Trophoblast cell (in vitro differentiated cells and primary cell): ENCODE results near the gene MYBBP1A.

Experiments used
- DNase-seq, 2 donors: peaks; one replicate each; pipeline ENCODE4 v3.0.0-alpha.2; 2016
- H2AFZ ChIP-seq: 2 replicates; pipeline ENCODE4 v1.6.1; 2013; ENCODE audit warnings: low read length, moderate library complexity, mild to moderate bottlenecking; ENCODE audit not compliant: insufficient read depth, poor library complexity
- H2AK5ac ChIP-seq: 2 replicates; pipeline ENCODE4 v1.6.1; 2013; ENCODE audit warnings: mild to moderate bottlenecking, low read length
- H2BK120ac ChIP-seq: 2 replicates; pipeline ENCODE4 v1.6.1; 2013; ENCODE audit warnings: low read length, mild to moderate bottlenecking, moderate library complexity; ENCODE audit not compliant: insufficient read depth, poor library complexity
- H2BK12ac ChIP-seq: 2 replicates; pipeline ENCODE4 v1.6.1; 2013; ENCODE audit warnings: mild to moderate bottlenecking, low read length, moderate library complexity
- H2BK5ac ChIP-seq: 2 replicates; pipeline ENCODE4 v1.6.1; 2013; ENCODE audit warnings: low read length, low read depth, moderate library complexity, mild to moderate bottlenecking; ENCODE audit not compliant: poor library complexity
- H3K14ac ChIP-seq: 2 replicates; pipeline ENCODE4 v1.6.1; 2013; ENCODE audit warnings: mild to moderate bottlenecking, low read length
- H3K18ac ChIP-seq: 2 replicates; pipeline ENCODE4 v1.6.1; 2013; ENCODE audit warnings: mild to moderate bottlenecking, low read length
- H3K23ac ChIP-seq: 2 replicates; pipeline ENCODE4 v1.6.1; 2013; ENCODE audit warnings: low read length
- H3K27ac ChIP-seq: 2 replicates; pipeline ENCODE4 v1.5.1; 2013; ENCODE audit warnings: low read depth, mild to moderate bottlenecking, inconsistent platforms, low read length, moderate library complexity
- H3K27me3 ChIP-seq: 2 replicates; pipeline ENCODE4 v1.6.1; 2013; ENCODE audit warnings: inconsistent platforms, mild to moderate bottlenecking, low read length, moderate library complexity; ENCODE audit not compliant: insufficient read depth
- H3K36me3 ChIP-seq, 2 experiments: 1 replicate in 1 of 2; 2 replicates in 1 of 2; pipeline ENCODE4 v1.6.1; 2013; ENCODE audit warnings: low read length in 2 of 2, mild to moderate bottlenecking in 2 of 2, moderate library complexity in 1 of 2; ENCODE audit not compliant: insufficient read depth in 2 of 2, control insufficient read depth in 1 of 2
- H3K4ac ChIP-seq: 2 replicates; pipeline ENCODE4 v1.6.1; 2013; ENCODE audit warnings: low read depth, mild to moderate bottlenecking, low read length, moderate library complexity
- H3K4me1 ChIP-seq, 2 experiments: 1 replicate in 1 of 2; 2 replicates in 1 of 2; pipeline ENCODE4 v1.6.1; 2013; ENCODE audit warnings: low read length in 2 of 2, mild to moderate bottlenecking in 2 of 2, moderate library complexity in 1 of 2; ENCODE audit not compliant: insufficient read depth in 2 of 2, control insufficient read depth in 1 of 2
- H3K4me2 ChIP-seq: 2 replicates; pipeline ENCODE4 v1.6.1; 2013; ENCODE audit warnings: inconsistent platforms, mild to moderate bottlenecking, low read length, moderate library complexity
- H3K4me3 ChIP-seq: 2 replicates; pipeline ENCODE4 v1.5.1; 2013; ENCODE audit warnings: mild to moderate bottlenecking, low read depth, low read length, inconsistent platforms
- H3K79me1 ChIP-seq: one replicate; pipeline ENCODE4 v1.6.1; 2013; ENCODE audit warnings: low read length
- H3K79me2 ChIP-seq: 2 replicates; pipeline ENCODE4 v1.6.1; 2013; ENCODE audit warnings: low read length, mild to moderate bottlenecking; ENCODE audit not compliant: control insufficient read depth, insufficient read depth, poor library complexity
- H3K9ac ChIP-seq: 2 replicates; pipeline ENCODE4 v1.6.1; 2013; ENCODE audit warnings: mild to moderate bottlenecking, low read length
- H3K9me3 ChIP-seq: 2 replicates; pipeline ENCODE4 v1.6.1; 2013; ENCODE audit warnings: low read depth, mild to moderate bottlenecking, control low read depth, inconsistent platforms, low read length; ENCODE audit not compliant: insufficient read depth
- H4K12ac ChIP-seq: 2 replicates; pipeline ENCODE4 v1.6.1; 2013; ENCODE audit warnings: low read depth, mild to moderate bottlenecking, low read length, moderate library complexity
- H4K8ac ChIP-seq: 2 replicates; pipeline ENCODE4 v1.6.1; 2013; ENCODE audit warnings: low read depth, mild to moderate bottlenecking, low read length, moderate library complexity
- H4K91ac ChIP-seq: one replicate; pipeline ENCODE4 v1.6.1; 2013; ENCODE audit warnings: low read depth, mild to moderate bottlenecking, low read length, moderate library complexity
- WGBS: extraction: QIAGEN DNeasy Blood & Tissue Kit; methylation state at CpG from one replicate; pipeline ENCODE4 v1.1.7; 2013; ENCODE audit warnings: missing lambda C conversion rate; ENCODE audit not compliant: insufficient read length, insufficient coverage; ENCODE audit errors: extremely low coverage; 5-methylcytosine and 5-hydroxymethylcytosine counted together

The MYBBP1A gene

GRCh38 chr17:4498461-4499397, 56.5 kb downstream of the MYBBP1A start, which contains the start of gene SPNS2:
SPNS2 (plus strand) TSS chr17:4498881; CDS start chr17:4499048, 167 bp downstream.
- H3K9me3 ChIP-seq, result no peaks in the 10 kb centered on the region
- H3K36me3 ChIP-seq, result peaks cover 9 to 14% of the 10 kb centered on the region in 2 experiments
- H3K4me2 ChIP-seq, result peak within 1 kb of the TSS; percentile 94
- WGBS, result no CpG with 5 or more reads among the region's 117 CpGs
- peaks cover 34% of the 10 kb centered on the region for H3K79me2 ChIP-seq
- H3K4ac ChIP-seq, result peak within 1 kb of the TSS; percentile 97
- peak within 1 kb of the TSS; percentile 34 for H3K27ac ChIP-seq
- DNase-seq, result peak; percentile 52 to 69
- peak within 1 kb of the TSS; percentile 73 for H2BK5ac ChIP-seq
- H4K12ac ChIP-seq, result no peak within 1 kb of the TSS
- H2BK120ac ChIP-seq, result peak within 1 kb of the TSS; percentile 85
- peak within 1 kb of the TSS; percentile 72 for H4K8ac ChIP-seq
- H3K9ac ChIP-seq, result peak within 1 kb of the TSS; percentile 96
- H3K79me1 ChIP-seq, result peaks cover 43% of the 10 kb centered on the region
- peak within 1 kb of the TSS; percentile 65 for H2BK12ac ChIP-seq
- peak within 1 kb of the TSS; percentile 88 for H3K4me3 ChIP-seq
- peaks cover 39 to 45% of the 10 kb centered on the region in 2 experiments for H3K4me1 ChIP-seq
- H4K91ac ChIP-seq, result peak within 1 kb of the TSS; percentile 86
- peak within 1 kb of the TSS; percentile 88 for H3K14ac ChIP-seq
- H3K18ac ChIP-seq, result peak within 1 kb of the TSS; percentile 78
- no peak within 1 kb of the TSS for H3K23ac ChIP-seq
- no peaks in the 10 kb centered on the region for H3K27me3 ChIP-seq
- H2AK5ac ChIP-seq, result peak within 1 kb of the TSS; percentile 75
- H2AFZ ChIP-seq, result peak within 1 kb of the TSS; percentile 57

- Histone ChIP-seq H3K23ac (no peak overlapping the region), H3K14ac (no peak overlapping the region), H2AK5ac (peak overlapping the region; percentile 11), H3K79me2 (peaks cover 27% of the 10 kb centered on the region), H4K91ac (peak overlapping the region; percentile 58), H2AFZ (no peak overlapping the region), H2BK120ac (peak overlapping the region; percentile 15), H3K9ac (no peak overlapping the region), H2BK12ac (peak overlapping the region; percentile 55), H3K27ac (no peak overlapping the region), H3K4me1 (peaks cover 29 to 42% of the 10 kb centered on the region in 2 experiments), H3K18ac (no peak overlapping the region), H2BK5ac (no peak overlapping the region), H3K27me3 (no peaks in the 10 kb centered on the region), H4K12ac (no peak overlapping the region), H3K4me2 (no peak overlapping the region), H3K4me3 (no peak overlapping the region), H3K9me3 (no peaks in the 10 kb centered on the region), H3K36me3 (no peaks in the 10 kb centered on the region), H3K79me1 (peaks cover 36% of the 10 kb centered on the region), H4K8ac (no peak overlapping the region), H3K4ac (no peak overlapping the region)
- peak in 1 of 2 donors; percentile 54 for DNase-seq
- no CpG with 5 or more reads among the region's 23 CpGs for WGBS
Observed at GRCh38 chr17:4497101-4497824, 57.9 kb downstream of the MYBBP1A start.

- H2BK12ac ChIP-seq, result peak overlapping the region; percentile 88
- peak overlapping the region; percentile 84 for H3K27ac ChIP-seq
- H3K4ac ChIP-seq, result no peak overlapping the region
- H4K91ac ChIP-seq, result peak overlapping the region; percentile 70
- peaks cover 46 to 49% of the 10 kb centered on the region in 2 experiments for H3K4me1 ChIP-seq
- H3K23ac ChIP-seq, result no peak overlapping the region
- H2BK120ac ChIP-seq, result peak overlapping the region; percentile 76
- peaks cover 41% of the 10 kb centered on the region for H3K79me1 ChIP-seq
- peak overlapping the region; percentile 52 for H3K18ac ChIP-seq
- H3K9me3 ChIP-seq, result no peaks in the 10 kb centered on the region
- peaks cover 13% of the 10 kb centered on the region for H3K79me2 ChIP-seq
- H3K9ac ChIP-seq, result no peak overlapping the region
- no peak overlapping the region for H2AFZ ChIP-seq
- H3K27me3 ChIP-seq, result no peaks in the 10 kb centered on the region
- H3K4me2 ChIP-seq, result no peak overlapping the region
- no peak overlapping the region for H4K12ac ChIP-seq
- H3K36me3 ChIP-seq, result no peaks in the 10 kb centered on the region
- H3K14ac ChIP-seq, result peak overlapping the region; percentile 27
- no CpG with 5 or more reads among the region's 20 CpGs for WGBS
- H2AK5ac ChIP-seq, result peak overlapping the region; percentile 57
- H2BK5ac ChIP-seq, result peak overlapping the region; percentile 80
- peak; percentile 95 to 96 for DNase-seq
- no peak overlapping the region for H3K4me3 ChIP-seq
- H4K8ac ChIP-seq, result peak overlapping the region; percentile 28
Observed at GRCh38 chr17:4492721-4493561, 62.2 kb downstream of the MYBBP1A start.
